Urinary bladder (tissue), 4 donors: ENCODE data around the gene EXOC4. TPM values are rescaled to one million over a fixed set of nuclear protein-coding genes. Genes with fewer than 3 reads are reported as not detected.

Experiments
- DNase-seq: peaks from one replicate; pipeline ENCODE4 v3.0.0-alpha.2; 2015; ENCODE audit errors: extremely low spot score
- H3K27ac ChIP-seq: one replicate; pipeline ENCODE4 v1.5.1; 2013; ENCODE audit warnings: low read depth, mild to moderate bottlenecking, moderate library complexity
- H3K36me3 ChIP-seq: one replicate; pipeline ENCODE4 v1.6.1; 2013; ENCODE audit warnings: mild to moderate bottlenecking, moderate library complexity; ENCODE audit not compliant: insufficient read depth
- H3K4me1 ChIP-seq: one replicate; pipeline ENCODE4 v1.6.1; 2013; ENCODE audit warnings: mild to moderate bottlenecking, moderate library complexity; ENCODE audit not compliant: insufficient read depth
- H3K4me3 ChIP-seq: one replicate; pipeline ENCODE4 v1.5.1; 2013; ENCODE audit warnings: low read depth, low read length
- WGBS: extraction: QIAGEN DNeasy Blood & Tissue Kit; methylation state at CpG from one replicate; pipeline ENCODE4 v1.1.7; 2013; 5-methylcytosine and 5-hydroxymethylcytosine counted together
- polyA plus RNA-seq: library from polyadenylated mRNA; stranded (reverse); fragments of 200-250 nt; gene quantifications from one replicate; pipeline ENCODE4 v1.2.3, GENCODE V29; 2013
- total RNA-seq: library from RNA; depleted of rRNA; stranded (reverse); fragments of >200 nt; gene quantifications from one replicate; pipeline ENCODE4 v1.2.3, GENCODE V29; 2014
- donor health status: healthy with polysubstance abuse.
- donor health status: healthy.

EXOC4 gene
- total and polyA plus RNA-seq, 2 donors, result 31.0 to 163 TPM

- Histone ChIP-seq H3K36me3 (no peaks in the 10 kb centered on the region), H3K27ac (no peak overlapping the region), H3K4me3 (no peak overlapping the region), H3K4me1 (no peaks in the 10 kb centered on the region)
- no peak for DNase-seq
- 81% methylated on average over 4 of the region's 4 CpGs for WGBS
Measured at GRCh38 chr7:133517766-133518165, 264.9 kb downstream of the EXOC4 start.

GRCh38 chr7:133518718-133519117 lies 265.8 kb downstream of the EXOC4 start:
- no peak for DNase-seq
- Histone ChIP-seq H3K4me1 (no peaks in the 10 kb centered on the region), H3K4me3 (no peak overlapping the region), H3K27ac (no peak overlapping the region), H3K36me3 (no peaks in the 10 kb centered on the region)
- 98% methylated on average over 2 of the region's 2 CpGs for WGBS

- no peak overlapping the region for H3K4me3 ChIP-seq
- no peaks in the 10 kb centered on the region for H3K36me3 ChIP-seq
- no peaks in the 10 kb centered on the region for H3K4me1 ChIP-seq
- 68% methylated on average over 1 of the region's 1 CpG for WGBS
- no peak for DNase-seq
- H3K27ac ChIP-seq, result no peak overlapping the region
Measured at GRCh38 chr7:133520248-133520647, 267.4 kb downstream of the EXOC4 start.

- Histone ChIP-seq H3K27ac (no peak overlapping the region), H3K36me3 (no peaks in the 10 kb centered on the region), H3K4me3 (no peak overlapping the region), H3K4me1 (no peaks in the 10 kb centered on the region)
- DNase-seq, result no peak
- 92% methylated on average over 2 of the region's 2 CpGs for WGBS
Measured at GRCh38 chr7:133522501-133522900, 269.6 kb downstream of the EXOC4 start.

GRCh38 chr7:133528796-133529195 lies 275.9 kb downstream of the EXOC4 start:
- Histone ChIP-seq H3K4me1 (no peaks in the 10 kb centered on the region), H3K27ac (no peak overlapping the region), H3K4me3 (no peak overlapping the region), H3K36me3 (no peaks in the 10 kb centered on the region)
- 92% methylated on average over 1 of the region's 1 CpG for WGBS
- no peak for DNase-seq

- no peak overlapping the region for H3K27ac ChIP-seq
- WGBS, result 93% methylated on average over 4 of the region's 4 CpGs
Measured at GRCh38 chr7:133529861-133530260, 277.0 kb downstream of the EXOC4 start.

GRCh38 chr7:133530682-133531081 lies 277.8 kb downstream of the EXOC4 start:
- H3K4me1 ChIP-seq, result no peaks in the 10 kb centered on the region
- no peak overlapping the region for H3K27ac ChIP-seq
- H3K4me3 ChIP-seq, result no peak overlapping the region
- no peaks in the 10 kb centered on the region for H3K36me3 ChIP-seq
- 49% methylated on average over 4 of the region's 4 CpGs for WGBS
- no peak for DNase-seq

More at GRCh38 chr7:133529861-133530260, 277.0 kb downstream of the EXOC4 start:
- H3K4me3 ChIP-seq, result no peak overlapping the region
- H3K4me1 ChIP-seq, result no peaks in the 10 kb centered on the region
- DNase-seq, result no peak
- no peaks in the 10 kb centered on the region for H3K36me3 ChIP-seq

- 90% methylated on average over 5 of the region's 5 CpGs for WGBS
- no peak for DNase-seq
Measured at GRCh38 chr7:133534816-133535215, 281.9 kb downstream of the EXOC4 start.

GRCh38 chr7:133535308-133535707 lies 282.4 kb downstream of the EXOC4 start:
- DNase-seq, result no peak
- Histone ChIP-seq H3K27ac (no peak overlapping the region), H3K4me3 (no peak overlapping the region), H3K4me1 (no peaks in the 10 kb centered on the region), H3K36me3 (no peaks in the 10 kb centered on the region)
- WGBS, result 73% methylated on average over 2 of the region's 2 CpGs

More at GRCh38 chr7:133534816-133535215, 281.9 kb downstream of the EXOC4 start:
- H3K4me3 ChIP-seq, result no peak overlapping the region
- no peak overlapping the region for H3K27ac ChIP-seq
- no peaks in the 10 kb centered on the region for H3K36me3 ChIP-seq
- H3K4me1 ChIP-seq, result no peaks in the 10 kb centered on the region

- Histone ChIP-seq H3K36me3 (no peaks in the 10 kb centered on the region), H3K4me1 (no peaks in the 10 kb centered on the region), H3K4me3 (no peak overlapping the region), H3K27ac (no peak overlapping the region)
- DNase-seq, result no peak
- 96% methylated on average over 2 of the region's 2 CpGs for WGBS
Measured at GRCh38 chr7:133536450-133536849, 283.6 kb downstream of the EXOC4 start.

GRCh38 chr7:133539016-133539415 lies 286.1 kb downstream of the EXOC4 start:
- DNase-seq, result no peak
- H3K4me1 ChIP-seq, result no peaks in the 10 kb centered on the region
- H3K27ac ChIP-seq, result no peak overlapping the region
- no peaks in the 10 kb centered on the region for H3K36me3 ChIP-seq
- no peak overlapping the region for H3K4me3 ChIP-seq
- 78% methylated on average over 2 of the region's 2 CpGs for WGBS

- WGBS, result 86% methylated on average over 1 of the region's 1 CpG
- no peak overlapping the region for H3K27ac ChIP-seq
- no peak overlapping the region for H3K4me3 ChIP-seq
- no peak for DNase-seq
- no peaks in the 10 kb centered on the region for H3K4me1 ChIP-seq
- no peaks in the 10 kb centered on the region for H3K36me3 ChIP-seq
Measured at GRCh38 chr7:133540096-133540860, 287.4 kb downstream of the EXOC4 start.

- Histone ChIP-seq H3K4me1 (no peaks in the 10 kb centered on the region), H3K27ac (no peak overlapping the region), H3K4me3 (no peak overlapping the region), H3K36me3 (no peaks in the 10 kb centered on the region)
- no peak for DNase-seq
Measured at GRCh38 chr7:133542209-133542780, 289.4 kb downstream of the EXOC4 start.

- H3K4me3 ChIP-seq, result no peak overlapping the region
- 79% methylated on average over 3 of the region's 3 CpGs for WGBS
- no peak for DNase-seq
- no peaks in the 10 kb centered on the region for H3K36me3 ChIP-seq
- no peaks in the 10 kb centered on the region for H3K4me1 ChIP-seq
- H3K27ac ChIP-seq, result no peak overlapping the region
Measured at GRCh38 chr7:133543657-133544056, 290.8 kb downstream of the EXOC4 start.
